Right ventricle myocardium inferior (tissue), 1 donor: ENCODE results near the gene RYR3. TPM values are rescaled to one million over a fixed set of nuclear protein-coding genes. Genes with fewer than 3 reads are reported as not detected.

Source experiments
- ATAC-seq: fragments of 200-7000 bp; cut with Tn5 transposase; one replicate; pipeline ENCODE4 v1.9.1; 2020; ENCODE audit warnings: mild to moderate bottlenecking, moderate library complexity
- DNase-seq: peaks from one replicate; pipeline ENCODE4 v3.0.0; 2021; ENCODE audit errors: missing footprints
- intact Hi-C: fragments of 100-400 bp; cut with DNase I; formaldehyde crosslinking; loops from one replicate; pipeline ENCODE4 v1.11.0; 2022
- total RNA-seq: library from RNA; stranded (reverse); fragmentation: NEBNext Ultra II Directional; extraction: Animal tissue kit (Norgen Biotek cat#: 25700); gene quantifications from one replicate; pipeline ENCODE4 v1.2.1, GENCODE V29; 2021
- donor health status: DM: no; HTN: yes; CAD: no; lungs with severe emphysema.

Gene RYR3
- total RNA-seq, 1 donor from 2014 or later: not detected

DNA sequence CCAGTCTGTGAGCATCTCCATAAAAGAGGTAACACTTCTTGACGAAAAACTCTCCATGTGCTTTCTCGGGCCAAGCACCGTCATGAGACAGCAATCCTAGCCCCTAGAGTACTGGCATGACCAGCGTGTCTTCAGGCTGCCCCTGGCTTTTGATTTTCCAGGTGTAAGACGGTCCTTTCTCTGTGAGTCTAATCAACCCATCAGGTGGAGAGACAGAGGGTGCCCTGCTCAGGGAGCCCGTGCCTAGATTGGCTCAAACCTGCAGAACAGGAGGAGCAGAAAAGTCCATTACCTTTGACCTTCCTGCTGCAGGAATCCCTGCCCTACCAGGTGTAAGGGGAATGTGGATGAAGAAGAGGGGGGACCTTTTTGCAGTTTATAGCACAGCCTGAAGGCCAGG is 548.1 kb downstream of the RYR3 start:
- ATAC-seq: no peak
- no peak for DNase-seq
- intact Hi-C loops: no loop called here

DNA sequence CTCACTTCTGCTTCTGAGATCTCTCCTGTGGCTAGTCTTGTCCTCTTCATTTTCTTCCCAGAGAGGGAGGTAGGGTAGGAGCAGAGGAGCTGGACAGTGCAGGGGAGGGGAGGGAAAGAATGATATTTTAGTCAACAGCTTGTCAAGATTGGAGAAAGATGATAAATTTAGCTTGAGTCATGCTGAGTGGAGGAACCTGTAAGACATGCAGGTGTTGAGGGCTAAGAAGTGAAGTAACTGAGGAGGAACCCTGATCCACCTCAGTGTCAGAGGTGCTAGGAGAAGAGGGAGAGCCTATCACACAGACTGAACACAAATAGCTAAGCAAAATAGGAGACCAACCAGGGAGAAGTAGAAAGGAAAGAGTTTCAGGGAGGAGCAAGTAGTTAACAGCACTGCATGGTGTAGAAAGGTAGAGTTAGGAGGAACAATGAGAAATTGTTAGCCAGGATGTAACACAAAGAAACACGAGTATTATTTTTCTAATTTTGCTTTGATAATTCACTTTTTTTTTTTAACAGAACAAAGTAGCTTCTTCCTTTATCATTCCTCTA is 549.3 kb downstream of the RYR3 start:
- intact Hi-C loops: no loop called here
- ATAC-seq (no peak), DNase-seq (no peak)

DNA sequence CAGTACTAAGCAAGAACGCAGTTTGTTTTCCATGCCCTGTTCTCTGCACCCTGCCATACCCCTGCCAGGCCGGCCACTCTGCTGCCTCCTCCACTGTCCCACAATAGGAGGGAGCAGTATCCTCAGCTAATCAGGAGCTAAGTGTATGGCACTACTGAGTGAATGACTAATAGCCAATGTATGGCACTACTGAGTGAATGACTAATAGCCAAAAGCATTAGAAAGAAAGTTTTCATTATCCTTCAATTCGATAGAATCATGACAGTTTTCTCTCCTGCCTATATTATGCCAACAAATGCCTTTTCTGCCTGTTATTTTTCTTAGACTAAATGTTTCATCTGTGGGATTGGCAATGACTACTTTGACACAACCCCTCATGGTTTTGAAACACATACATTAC is 550.0 kb downstream of the RYR3 start:
- DNase-seq: no peak
- intact Hi-C loops: no loop called here
- no peak for ATAC-seq

- DNase-seq (no peak), ATAC-seq (no peak)
- intact Hi-C loops: no loop called here
Observed at GRCh38 chr15:33864360-33865075, 553.8 kb downstream of the RYR3 start.

DNA sequence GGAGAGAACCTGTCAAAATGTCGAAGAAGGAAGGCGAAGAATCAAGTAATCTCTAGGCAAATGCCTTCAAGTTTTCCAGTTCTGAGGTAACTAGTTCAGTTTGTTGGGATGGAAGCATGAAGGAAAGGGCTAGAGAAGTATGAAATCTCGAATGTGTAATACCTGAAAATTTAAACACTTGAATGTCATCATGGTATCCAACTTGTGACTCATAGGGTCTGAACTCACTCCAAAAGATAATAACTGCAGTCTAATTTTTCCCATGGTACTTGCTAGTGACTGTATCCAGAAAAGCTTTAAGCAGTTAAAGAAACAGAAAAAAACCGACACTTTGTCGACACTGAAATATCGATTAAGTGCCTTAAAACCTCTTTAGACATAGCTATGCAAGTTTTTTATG is 554.6 kb downstream of the RYR3 start:
- intact Hi-C loops: no loop called here
- DNase-seq (no peak), ATAC-seq (no peak)

GRCh38 chr15:33866101-33866737 is 555.5 kb downstream of the RYR3 start:
- ATAC-seq: no peak

DNA sequence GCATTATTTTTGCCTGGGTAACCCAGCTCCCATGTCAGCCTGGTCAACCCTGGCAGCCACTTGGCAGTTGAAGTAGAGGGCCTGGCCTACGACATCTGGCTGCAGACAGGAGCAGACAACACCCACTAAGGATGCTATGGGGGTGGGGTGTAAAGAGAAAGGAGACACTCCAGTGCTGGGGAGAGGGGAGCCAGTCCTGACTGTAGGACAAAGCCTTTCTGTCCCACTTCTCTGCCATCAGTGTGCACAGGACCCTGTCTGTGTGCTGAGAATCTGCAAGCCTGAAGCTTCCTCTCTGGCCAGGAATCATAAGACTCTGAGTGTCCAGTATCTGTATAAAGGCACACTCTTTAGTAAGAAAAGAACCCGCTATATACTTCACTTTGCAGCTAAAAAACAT is 561.2 kb downstream of the RYR3 start:
- DNase-seq (no peak), ATAC-seq (no peak)

More at GRCh38 chr15:33866101-33866737, 555.5 kb downstream of the RYR3 start:
- no peak for DNase-seq
- intact Hi-C loops: no loop called here

DNA sequence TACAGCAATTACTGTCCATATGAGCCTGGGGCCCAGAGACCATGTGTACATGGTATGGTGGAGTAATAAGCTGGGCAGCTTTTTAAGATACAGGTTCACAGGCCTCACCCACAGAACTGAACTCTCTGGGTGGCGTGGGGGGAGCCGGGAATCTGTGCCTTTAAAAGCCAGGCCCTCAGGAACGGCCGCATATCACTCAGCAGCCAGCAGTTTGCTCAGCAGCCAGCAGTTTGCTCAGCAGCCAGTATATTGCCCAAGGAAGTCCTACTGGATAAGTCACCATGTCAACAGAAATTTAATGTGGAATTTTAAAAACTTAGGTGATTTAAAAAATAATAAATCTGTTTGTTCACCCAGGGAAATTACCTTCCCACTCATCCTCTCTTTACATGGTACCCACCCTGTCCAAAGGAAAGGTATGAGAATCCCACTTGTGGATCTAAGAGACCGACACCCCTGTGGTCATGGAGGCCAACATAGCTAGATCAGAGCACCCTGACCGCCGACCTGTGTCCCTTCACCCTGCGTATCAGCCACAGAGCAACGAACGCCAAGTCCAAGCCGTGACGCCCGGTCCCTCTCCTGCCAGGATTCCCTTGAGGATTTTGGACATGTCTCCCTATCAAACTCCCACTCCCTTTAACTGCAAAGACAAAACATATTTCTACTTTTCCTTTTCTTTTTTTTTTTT is 561.8 kb downstream of the RYR3 start:
- ATAC-seq (no peak), DNase-seq (no peak)
- intact Hi-C loops: no loop called here

More for the DNA sequence above, 561.2 kb downstream of the RYR3 start:
- intact Hi-C loops: no loop called here

DNA sequence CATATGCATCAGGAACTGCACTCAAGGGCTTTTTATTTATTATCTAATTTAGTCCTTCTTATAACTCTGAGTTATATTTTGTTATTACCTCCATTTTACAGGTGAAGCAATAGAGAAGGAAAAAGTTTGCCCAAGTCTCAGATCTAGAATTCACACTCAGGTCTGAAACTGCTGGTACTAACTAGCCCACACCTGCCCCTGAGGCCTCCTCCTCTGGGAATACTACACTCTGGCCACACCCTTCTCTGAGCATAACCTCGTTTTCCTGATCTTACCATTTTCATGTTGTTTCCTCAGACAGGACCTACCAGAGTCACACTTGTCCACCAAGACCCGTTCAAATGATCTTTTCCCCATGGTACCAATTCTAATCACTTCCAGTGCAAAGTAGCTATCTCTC is 563.4 kb downstream of the RYR3 start:
- intact Hi-C loops: no loop called here
- DNase-seq (no peak), ATAC-seq (no peak)

DNA sequence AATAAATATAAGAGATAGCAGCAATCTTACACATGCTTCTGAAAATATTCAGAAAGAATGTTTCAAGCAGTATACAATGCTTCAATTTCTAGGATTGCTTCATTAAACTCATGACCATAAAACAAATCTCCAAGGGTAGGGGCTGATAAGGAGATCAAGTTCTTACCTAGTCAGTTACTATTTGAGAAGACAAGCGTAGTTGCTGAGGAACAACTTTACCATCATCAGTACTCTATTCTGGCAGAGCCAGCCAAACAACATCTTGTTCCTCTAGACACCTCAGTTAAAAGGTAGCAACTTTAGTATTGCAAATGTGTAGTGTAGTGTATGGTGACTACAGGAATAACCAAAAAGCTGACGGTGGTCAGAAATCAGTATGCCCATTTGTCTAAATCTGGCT is 572.2 kb downstream of the RYR3 start:
- ATAC-seq: no peak
- intact Hi-C loops: no loop called here
- DNase-seq: no peak

GRCh38 chr15:33888176-33888575 is 577.4 kb downstream of the RYR3 start:
- intact Hi-C loops: no loop called here

GRCh38 chr15:33894193-33894592 is 583.4 kb downstream of the RYR3 start:
- intact Hi-C loops: no loop called here
- ATAC-seq (no peak), DNase-seq (no peak)

More at GRCh38 chr15:33888176-33888575, 577.4 kb downstream of the RYR3 start:
- DNase-seq (no peak), ATAC-seq (no peak)

DNA sequence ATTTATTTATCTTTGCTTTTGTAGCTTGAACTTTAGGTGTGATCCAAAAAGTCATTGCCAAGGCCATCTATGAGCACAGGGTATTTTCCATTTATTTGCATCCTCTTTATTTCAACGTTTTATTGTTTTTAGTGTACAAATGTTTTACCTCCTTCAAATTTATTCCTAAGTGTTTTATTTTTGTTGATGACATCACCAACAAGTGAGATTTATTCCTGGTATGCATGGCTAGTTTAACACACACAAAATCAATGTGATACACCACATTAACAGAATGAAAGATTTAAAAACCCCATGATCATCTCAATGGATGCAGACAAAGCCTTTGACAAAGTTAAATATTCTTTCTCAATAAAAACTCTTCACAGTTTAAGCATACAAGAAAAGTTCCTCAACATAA is 591.3 kb downstream of the RYR3 start:
- ATAC-seq: no peak
- intact Hi-C loops: no loop called here
- no peak for DNase-seq

- intact Hi-C loops: no loop called here
- no peak for ATAC-seq
Observed at GRCh38 chr15:33903661-33904060, 592.9 kb downstream of the RYR3 start.

DNA sequence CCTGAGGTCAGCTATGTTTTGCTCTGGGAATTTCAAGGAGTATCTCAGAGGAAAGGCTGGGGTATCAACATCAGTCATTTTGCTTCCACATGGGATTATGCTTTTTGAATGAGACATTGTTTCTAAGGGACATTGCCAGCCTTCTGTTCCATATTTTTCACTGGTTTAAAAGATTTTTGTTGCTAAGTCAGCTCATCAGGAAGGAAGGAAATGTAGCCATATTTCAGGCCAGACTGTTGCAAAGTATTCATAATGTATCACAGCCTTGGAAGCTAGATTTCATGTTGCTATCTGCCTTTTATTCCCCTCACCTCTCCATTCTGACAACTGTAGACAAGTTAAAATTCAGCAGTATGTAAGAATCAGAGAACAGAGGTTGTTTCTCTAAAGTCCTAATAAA is 596.6 kb downstream of the RYR3 start:
- intact Hi-C loops: no loop called here
- DNase-seq: no peak
- ATAC-seq: no peak

More at GRCh38 chr15:33903661-33904060, 592.9 kb downstream of the RYR3 start:
- no peak for DNase-seq

- intact Hi-C loops: no loop called here
- DNase-seq (no peak), ATAC-seq (no peak)
Observed at GRCh38 chr15:33908406-33908805, 597.6 kb downstream of the RYR3 start.

DNA sequence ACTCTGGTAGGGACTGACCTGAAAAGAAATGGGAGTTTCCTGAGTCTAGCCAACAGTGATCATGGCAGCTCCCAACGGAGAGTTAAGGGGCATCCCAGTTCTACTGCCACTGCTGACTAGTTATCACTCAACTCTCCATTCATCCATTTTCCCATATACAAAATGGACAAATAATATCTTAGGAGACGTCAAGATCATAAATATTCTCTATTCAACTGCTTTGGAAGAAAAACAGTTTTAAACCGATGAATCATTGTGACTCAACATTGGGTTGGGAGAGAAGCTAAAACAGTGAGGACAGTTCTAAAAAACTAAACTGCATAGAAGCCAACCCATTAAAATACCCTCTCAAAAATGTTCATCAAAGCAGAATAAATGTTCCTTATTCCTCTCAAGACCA is 600.0 kb downstream of the RYR3 start:
- DNase-seq (no peak), ATAC-seq (no peak)
- intact Hi-C loops: no loop called here

GRCh38 chr15:33912326-33912725 is 601.6 kb downstream of the RYR3 start:
- ATAC-seq: no peak
- intact Hi-C loops: no loop called here
- no peak for DNase-seq

DNA sequence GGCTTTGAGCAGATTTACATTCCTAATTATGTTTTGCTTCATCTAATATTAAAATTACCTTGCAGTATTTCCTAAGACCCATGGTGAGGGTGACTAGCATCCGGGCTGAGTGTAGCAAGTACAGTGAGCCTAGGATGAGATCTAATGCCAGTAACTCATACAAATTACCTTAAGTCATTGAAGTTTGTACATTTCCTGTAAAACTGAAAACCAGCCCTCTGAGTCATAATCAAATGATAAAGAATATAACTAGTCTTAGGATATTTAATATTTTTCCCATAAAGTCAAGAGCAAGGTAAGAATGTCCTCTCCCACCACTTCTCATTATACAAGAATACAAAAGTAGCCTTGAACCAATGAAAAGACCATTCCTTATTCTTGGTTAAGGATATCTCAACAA is 602.7 kb downstream of the RYR3 start:
- intact Hi-C loops: no loop called here
- ATAC-seq (no peak), DNase-seq (no peak)
